ENCODE results near the gene SLC27A3.

Gene SLC27A3

DNA sequence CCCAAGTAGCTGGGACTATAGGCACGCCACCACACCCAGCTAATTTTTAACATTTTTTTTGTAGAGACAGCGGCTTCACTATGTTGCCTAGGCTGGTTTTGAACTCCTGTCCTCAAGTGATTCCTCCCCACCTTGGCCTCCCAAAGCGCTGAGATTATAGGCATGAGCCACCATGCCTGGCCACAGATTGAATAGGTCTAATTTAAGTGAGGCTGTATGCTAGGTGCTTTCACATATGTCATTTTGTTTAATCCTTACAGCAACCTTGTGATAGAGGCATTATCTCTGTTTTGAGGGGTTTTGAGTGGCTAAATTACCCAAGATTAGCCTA is 40.2 kb upstream of the SLC27A3 start:
- Histone ChIP-seq H3K27me3 (ENCODE audit: control insufficient read depth, low read length) (no peaks in the 10 kb centered on the region), H3F3A (ENCODE audit: control insufficient read depth, insufficient read depth) (no peaks in the 10 kb centered on the region), H3K27ac (ENCODE audit: low read depth, low read length) (no peak overlapping the region), H3K4me3 (ENCODE audit: low read length) (no peak overlapping the region), H3K9me2 (replicated peaks; ENCODE audit: control insufficient read depth, low read length) (no peaks in the 10 kb centered on the region), H3K36me3 (ENCODE audit: control insufficient read depth, low read length) (peaks cover 16% of the 10 kb centered on the region), H3K4me2 (ENCODE audit: low read length) (no peak overlapping the region), H4K20me1 (ENCODE audit: control insufficient read depth, insufficient read depth, low read depth, low read length) (no peaks in the 10 kb centered on the region), H3K79me2 (ENCODE audit: control insufficient read depth, low read length) (peaks cover 15% of the 10 kb centered on the region), H3K4me1 (ENCODE audit: control insufficient read depth, low read length) (peaks cover 11% of the 10 kb centered on the region), H3K9me3 (ENCODE audit: control insufficient read depth, insufficient read depth, low read length) (no peaks in the 10 kb centered on the region)
- TF ChIP-seq, protein P1, sequence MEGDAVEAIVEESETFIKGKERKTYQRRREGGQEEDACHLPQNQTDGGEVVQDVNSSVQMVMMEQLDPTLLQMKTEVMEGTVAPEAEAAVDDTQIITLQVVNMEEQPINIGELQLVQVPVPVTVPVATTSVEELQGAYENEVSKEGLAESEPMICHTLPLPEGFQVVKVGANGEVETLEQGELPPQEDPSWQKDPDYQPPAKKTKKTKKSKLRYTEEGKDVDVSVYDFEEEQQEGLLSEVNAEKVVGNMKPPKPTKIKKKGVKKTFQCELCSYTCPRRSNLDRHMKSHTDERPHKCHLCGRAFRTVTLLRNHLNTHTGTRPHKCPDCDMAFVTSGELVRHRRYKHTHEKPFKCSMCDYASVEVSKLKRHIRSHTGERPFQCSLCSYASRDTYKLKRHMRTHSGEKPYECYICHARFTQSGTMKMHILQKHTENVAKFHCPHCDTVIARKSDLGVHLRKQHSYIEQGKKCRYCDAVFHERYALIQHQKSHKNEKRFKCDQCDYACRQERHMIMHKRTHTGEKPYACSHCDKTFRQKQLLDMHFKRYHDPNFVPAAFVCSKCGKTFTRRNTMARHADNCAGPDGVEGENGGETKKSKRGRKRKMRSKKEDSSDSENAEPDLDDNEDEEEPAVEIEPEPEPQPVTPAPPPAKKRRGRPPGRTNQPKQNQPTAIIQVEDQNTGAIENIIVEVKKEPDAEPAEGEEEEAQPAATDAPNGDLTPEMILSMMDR (IDR thresholded peaks at IDR 0.05; ENCODE audit: low read depth, low read length, poor library complexity, severe bottlenecking) = no peak
- no peak for TF ChIP-seq EZH2phosphoT487 (IDR thresholded peaks at IDR 0.05; ENCODE audit: borderline replicate concordance, low read length)

DNA sequence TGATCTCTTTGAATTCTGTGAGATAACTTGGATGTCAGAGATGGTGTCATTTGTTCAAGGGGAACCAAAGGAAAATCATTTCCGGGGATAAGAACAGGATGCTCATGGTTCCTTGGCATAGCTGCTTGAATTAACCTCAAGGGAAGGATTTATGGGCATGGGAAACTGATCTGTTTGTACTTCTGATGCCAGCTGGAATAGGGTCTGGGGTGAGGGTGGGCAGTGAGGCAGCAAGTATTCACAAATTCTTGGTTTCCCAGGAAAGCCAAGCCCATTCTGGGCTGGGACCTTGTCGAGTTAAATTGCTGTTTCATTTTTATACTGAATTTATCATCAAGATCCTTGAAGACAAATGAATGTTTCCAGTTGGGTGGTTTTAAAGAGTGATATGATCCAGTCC is 33.2 kb upstream of the SLC27A3 start:
- TF ChIP-seq, protein P1 (IDR thresholded peaks at IDR 0.05; ENCODE audit: low read depth, low read length, poor library complexity, severe bottlenecking) = no peak
- TF ChIP-seq EZH2phosphoT487 (IDR thresholded peaks at IDR 0.05; ENCODE audit: borderline replicate concordance, low read length) = no peak
- Histone ChIP-seq H3F3A (ENCODE audit: control insufficient read depth, insufficient read depth) (no peaks in the 10 kb centered on the region; the same call in 1 of the 2 replicates), H3K9me2 (replicated peaks; ENCODE audit: control insufficient read depth, low read length) (no peaks in the 10 kb centered on the region), H3K27me3 (ENCODE audit: control insufficient read depth, low read length) (no peaks in the 10 kb centered on the region), H3K9me3 (ENCODE audit: control insufficient read depth, insufficient read depth, low read length) (no peaks in the 10 kb centered on the region), H3K4me1 (ENCODE audit: control insufficient read depth, low read length) (peaks cover 10% of the 10 kb centered on the region), H3K4me2 (ENCODE audit: low read length) (no peak overlapping the region), H4K20me1 (ENCODE audit: control insufficient read depth, insufficient read depth, low read depth, low read length) (no peaks in the 10 kb centered on the region), H3K36me3 (ENCODE audit: control insufficient read depth, low read length) (peaks cover 59% of the 10 kb centered on the region), H3K4me3 (ENCODE audit: low read length) (no peak overlapping the region), H3K27ac (ENCODE audit: low read depth, low read length) (no peak overlapping the region), H3K79me2 (ENCODE audit: control insufficient read depth, low read length) (no peaks in the 10 kb centered on the region; the same call in 1 of the 2 replicates)

DNA sequence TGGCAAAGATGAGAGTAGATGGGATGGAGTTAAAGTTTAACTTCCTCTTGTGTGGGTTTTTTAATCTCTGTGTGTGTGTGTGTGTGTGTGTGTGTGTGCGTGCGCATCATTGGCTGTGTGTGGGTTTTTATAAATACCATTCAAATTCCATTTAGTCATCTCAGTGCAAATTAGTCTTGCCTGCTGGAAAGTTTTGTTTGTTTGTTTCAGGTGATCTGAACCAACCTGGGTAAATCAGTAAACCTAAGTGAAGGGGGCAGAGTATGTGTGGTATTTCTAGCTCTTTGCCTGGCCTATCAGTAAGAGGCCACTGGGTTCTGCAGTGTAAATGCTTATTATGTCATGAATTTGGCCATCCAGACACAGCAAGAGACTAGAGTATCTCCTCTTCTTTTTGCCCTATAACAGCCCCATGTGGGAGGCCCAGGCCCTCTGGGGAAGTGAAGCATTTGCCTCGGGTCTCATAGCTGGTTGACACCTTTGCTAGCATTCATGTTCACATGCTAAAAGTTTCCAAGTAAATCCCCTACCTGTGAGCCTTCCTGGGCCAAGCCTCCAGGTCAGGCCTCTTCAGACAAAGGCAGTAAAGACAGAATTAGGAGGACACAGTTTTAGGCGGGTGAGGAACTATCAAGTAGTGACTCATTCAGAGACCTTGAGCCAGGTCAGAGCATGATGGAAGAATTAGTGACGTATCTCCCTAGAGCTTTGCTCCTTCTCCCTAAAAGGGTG is 32.6 kb upstream of the SLC27A3 start:
- Histone ChIP-seq H3K79me2 (ENCODE audit: control insufficient read depth, low read length) (no peaks in the 10 kb centered on the region), H3K36me3 (ENCODE audit: control insufficient read depth, low read length) (peaks cover 65% of the 10 kb centered on the region)
- no peak for TF ChIP-seq EZH2phosphoT487 (IDR thresholded peaks at IDR 0.05; ENCODE audit: borderline replicate concordance, low read length)
- TF ChIP-seq, protein P1 (IDR thresholded peaks at IDR 0.05; ENCODE audit: low read depth, low read length, poor library complexity, severe bottlenecking) = no peak

More for the DNA sequence above, 32.6 kb upstream of the SLC27A3 start:
- Histone ChIP-seq H3K9me3 (ENCODE audit: control insufficient read depth, insufficient read depth, low read length) (no peaks in the 10 kb centered on the region), H3K4me2 (ENCODE audit: low read length) (no peak overlapping the region), H4K20me1 (ENCODE audit: control insufficient read depth, insufficient read depth, low read depth, low read length) (no peaks in the 10 kb centered on the region), H3K4me3 (ENCODE audit: low read length) (no peak overlapping the region), H3K27me3 (ENCODE audit: control insufficient read depth, low read length) (no peaks in the 10 kb centered on the region), H3K27ac (ENCODE audit: low read depth, low read length) (no peak overlapping the region), H3K4me1 (ENCODE audit: control insufficient read depth, low read length) (peaks cover 10% of the 10 kb centered on the region), H3F3A (ENCODE audit: control insufficient read depth, insufficient read depth) (peaks cover under 1% of the 10 kb centered on the region), H3K9me2 (replicated peaks; ENCODE audit: control insufficient read depth, low read length) (no peaks in the 10 kb centered on the region)
